GM23248 (cell line): Measurements from ENCODE around the gene LTO1. TPM values are rescaled to one million over a fixed set of nuclear protein-coding genes. Genes with fewer than 3 reads are reported as not detected.

Experiments
- DNase-seq: peaks from one replicate; pipeline ENCODE4 v3.0.0-alpha.2; 2015
- H2AFZ ChIP-seq: fragments of 200-600 bp; sonication (generic); 2 replicates; pipeline ENCODE4 v1.6.1; 2016; ENCODE audit warnings: antibody characterized with exemption
- H3F3A ChIP-seq: fragments of 200-600 bp; sonication (generic); 2 replicates; pipeline ENCODE4 v1.6.1; 2016; ENCODE audit warnings: mild to moderate bottlenecking, antibody characterized with exemption, mixed run types; ENCODE audit not compliant: insufficient read depth
- H3K27ac ChIP-seq: fragments of 200-600 bp; sonication (generic); 2 replicates; pipeline ENCODE4 v1.5.1; 2016; ENCODE audit warnings: mild to moderate bottlenecking
- H3K27me3 ChIP-seq: fragments of 200-600 bp; sonication (generic); replicated peaks from 2 replicates; pipeline ENCODE4 v1.6.1; 2016; ENCODE audit warnings: mild to moderate bottlenecking; ENCODE audit not compliant: insufficient read depth
- H3K36me3 ChIP-seq: fragments of 200-600 bp; sonication (generic); 2 replicates; pipeline ENCODE4 v1.6.1; 2016; ENCODE audit warnings: low read depth, mild to moderate bottlenecking
- H3K4me1 ChIP-seq: fragments of 200-600 bp; sonication (generic); 2 replicates; pipeline ENCODE4 v1.6.1; 2016; ENCODE audit warnings: mild to moderate bottlenecking; ENCODE audit not compliant: insufficient read depth
- H3K4me2 ChIP-seq: fragments of 200-600 bp; sonication (generic); one replicate; pipeline ENCODE4 v1.6.1; 2016; ENCODE audit warnings: mild to moderate bottlenecking; ENCODE audit not compliant: unreplicated experiment
- H3K4me3 ChIP-seq: fragments of 200-600 bp; sonication (generic); 2 replicates; pipeline ENCODE4 v1.5.1; 2016; ENCODE audit warnings: mild to moderate bottlenecking
- H3K79me2 ChIP-seq: fragments of 200-600 bp; sonication (generic); 2 replicates; pipeline ENCODE4 v1.6.1; 2016; ENCODE audit warnings: mild to moderate bottlenecking; ENCODE audit not compliant: insufficient read depth
- H3K9ac ChIP-seq: fragments of 200-600 bp; sonication (generic); 2 replicates; pipeline ENCODE4 v1.6.1; 2016; ENCODE audit warnings: mild to moderate bottlenecking
- H3K9me2 ChIP-seq: fragments of 200-600 bp; sonication (generic); 2 replicates; pipeline ENCODE4 v1.6.1; 2016; ENCODE audit warnings: mixed run types, mild to moderate bottlenecking, moderate library complexity; ENCODE audit not compliant: insufficient read depth
- H3K9me3 ChIP-seq: fragments of 200-600 bp; sonication (generic); one replicate; pipeline ENCODE4 v1.6.1; 2017; ENCODE audit warnings: low read depth
- H4K20me1 ChIP-seq: fragments of 200-600 bp; sonication (generic); 2 replicates; pipeline ENCODE4 v1.6.0; 2016; ENCODE audit not compliant: insufficient read depth
- EZH2 ChIP-seq: fragments of 200-600 bp; sonication (generic); IDR thresholded peaks from 2 replicates; pipeline ENCODE4 v1.6.1; 2018; ENCODE audit warnings: antibody characterized with exemption, mild to moderate bottlenecking; ENCODE audit not compliant: insufficient read depth, poor library complexity, severe bottlenecking
- EZH2phosphoT487 ChIP-seq: fragments of 200-600 bp; sonication (generic); IDR thresholded peaks from 2 replicates; pipeline ENCODE4 v1.6.1; 2018; ENCODE audit warnings: antibody characterized with exemption, moderate library complexity, mild to moderate bottlenecking, low read depth; ENCODE audit not compliant: insufficient read depth
- WGBS, 2 experiments: methylation state at CpG; one replicate each; pipeline ENCODE4 v1.1.6; 2015 to 2017; ENCODE audit warnings: low lambda C conversion rate in 2 of 2, low coverage in 1 of 2; ENCODE audit errors: missing lambda C conversion rate in 2 of 2; 5-methylcytosine and 5-hydroxymethylcytosine counted together
- in situ Hi-C: fragments of 300-500 bp; cut with MboI; formaldehyde crosslinking; loops from 2 replicates; pipeline ENCODE4 v1.15.0; 2020
- polyA plus RNA-seq: library from polyadenylated mRNA; unstranded; fragments of >200 nt; fragmentation: Nextera tagmentation; extraction: Ambion mirVana; gene quantifications from 2 replicates; pipeline ENCODE4 v1.2.1, GENCODE V29; 2016
- total RNA-seq: library from RNA; depleted of rRNA; stranded (reverse); fragments of >200 nt; shearing (Covaris generic); gene quantifications from 2 replicates; pipeline ENCODE4 v1.2.3, GENCODE V29; 2014

LTO1 gene
- total and polyA plus RNA-seq, 2 experiments from 2014 or later, result 20.6 to 26.2 TPM

DNA sequence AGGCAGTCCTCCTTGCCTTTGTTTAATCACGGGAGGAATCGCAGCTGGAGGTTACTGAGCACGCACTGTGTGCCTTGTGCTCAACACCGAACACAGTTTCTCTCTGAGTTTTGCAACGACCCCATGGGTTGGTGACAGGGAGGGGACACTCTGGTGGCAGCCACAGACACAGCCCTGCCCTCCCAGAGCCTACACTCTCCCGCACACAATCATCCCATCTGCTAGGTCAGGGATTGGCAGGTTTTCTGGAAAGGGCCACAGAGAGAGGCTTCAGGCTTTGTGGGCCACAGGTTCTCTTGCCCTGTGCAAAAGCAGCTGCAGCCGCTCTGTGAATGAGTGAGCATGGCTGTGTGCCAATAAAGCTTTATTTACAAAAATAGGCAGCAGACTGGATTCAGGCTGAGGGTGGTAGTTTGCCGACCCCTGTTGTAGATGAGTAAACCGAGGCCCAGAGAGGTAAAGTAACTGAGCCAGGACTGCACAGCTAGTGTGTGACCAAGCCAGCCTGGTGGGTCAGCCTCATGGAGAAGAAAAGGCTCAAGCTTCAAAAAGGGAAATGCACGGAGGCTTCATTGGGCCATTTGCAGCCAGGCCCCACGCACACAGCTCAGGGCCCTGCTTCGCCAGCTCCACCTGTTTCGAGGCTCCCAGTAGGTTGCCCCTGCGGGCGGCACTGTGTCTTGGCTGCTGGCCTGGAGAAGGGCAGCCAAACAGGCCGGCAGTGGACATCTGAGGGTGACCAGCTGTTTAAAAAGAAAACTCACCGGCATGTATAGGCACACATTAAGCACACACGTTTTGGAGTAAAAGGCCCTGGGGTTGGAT lies 16.3 kb downstream of the LTO1 start:
- in situ Hi-C loops, result loop anchor here (5.0 kb wide), 1 partner anchor 552 kb away; no protein-coding TSS in a partner anchor
- no peak overlapping the region for H3K27ac ChIP-seq
- no peaks in the 10 kb centered on the region for H3K79me2 ChIP-seq
- no peak overlapping the region for H3K4me3 ChIP-seq
- peaks cover 29% of the 10 kb centered on the region for H3F3A ChIP-seq
- H4K20me1 ChIP-seq, result no peaks in the 10 kb centered on the region
- H3K4me1 ChIP-seq, result no peaks in the 10 kb centered on the region
- H3K36me3 ChIP-seq, result 0 out of 2 replicates have a peak, but pooled peaks cover 6% of the 10 kb centered on the region
- no peak overlapping the region for H3K4me2 ChIP-seq
- H3K9me3 ChIP-seq, result no peaks in the 10 kb centered on the region
- H3K9me2 ChIP-seq, result no peaks in the 10 kb centered on the region
- no peak overlapping the region for H3K9ac ChIP-seq
- DNase-seq, result peak; percentile 27
- H2AFZ ChIP-seq, result no peak overlapping the region
- WGBS, 2 experiments, result 68 to 69% methylated on average over 18 of the region's 18 CpGs
- H3K27me3 ChIP-seq, result no peaks in the 10 kb centered on the region
- TF ChIP-seq EZH2, result no peak
- TF ChIP-seq EZH2phosphoT487, result no peak

DNA sequence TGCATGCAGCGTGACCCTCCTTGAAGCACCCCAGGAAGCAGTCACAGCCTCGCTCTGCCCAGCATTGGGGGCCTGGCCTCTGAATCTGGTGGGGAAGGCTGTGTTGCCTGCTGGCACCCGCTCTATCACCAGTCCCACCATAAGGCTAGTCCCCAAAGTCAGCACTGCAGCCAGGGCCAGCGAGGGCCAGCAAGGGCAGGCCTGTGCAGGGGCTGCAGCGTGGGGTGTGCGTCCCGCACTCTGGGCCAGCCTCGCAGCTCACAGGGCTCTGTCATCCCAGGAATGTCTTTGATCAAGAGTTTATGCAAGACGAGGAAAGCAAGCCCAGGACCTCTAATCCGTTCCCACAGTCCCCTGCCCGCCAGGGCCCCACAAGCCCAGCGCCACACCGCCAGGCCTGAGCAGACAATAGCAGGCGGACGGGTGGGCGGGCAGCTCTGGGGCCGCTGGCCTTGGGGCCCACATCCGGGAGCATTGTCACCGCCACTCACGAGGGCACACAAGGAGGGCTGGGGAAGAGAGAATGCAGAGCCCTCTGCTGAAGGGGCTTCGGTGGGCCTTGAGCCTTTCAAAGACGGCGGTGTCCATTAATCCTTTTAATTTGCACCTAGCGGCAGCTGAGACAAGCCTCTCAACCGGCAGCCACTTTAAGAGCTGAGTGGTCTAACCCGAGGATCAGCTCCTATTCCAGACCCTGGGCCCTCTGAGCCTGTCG lies 17.1 kb downstream of the LTO1 start:
- no peak overlapping the region for H3K9ac ChIP-seq

DNA sequence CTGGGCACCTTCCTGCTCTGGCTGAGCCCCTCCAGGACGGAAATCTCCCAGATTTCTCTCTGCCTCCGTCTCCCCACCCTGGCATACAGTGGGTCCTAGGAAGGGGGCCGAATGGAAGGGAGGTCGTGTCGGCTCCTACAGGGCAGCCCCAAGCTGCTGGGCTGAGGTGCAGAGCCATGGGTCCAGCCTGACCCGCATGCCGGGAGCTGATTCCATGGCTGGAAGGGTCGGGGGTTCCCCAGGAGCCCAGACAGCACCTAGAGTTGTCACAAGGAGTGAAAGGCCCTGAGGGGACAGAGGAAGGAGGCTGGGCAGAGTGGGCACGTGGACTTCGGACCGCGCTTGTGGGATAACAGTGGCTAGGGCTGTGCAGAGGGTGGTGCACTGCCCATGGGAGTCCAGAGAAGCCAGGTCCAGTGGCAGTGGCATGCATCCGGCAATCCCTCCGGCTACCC lies 17.7 kb downstream of the LTO1 start:
- Histone ChIP-seq H3K4me2 (no peak overlapping the region), H4K20me1 (peaks cover 5% of the 10 kb centered on the region; the same call in 1 of the 2 replicates), H3K9ac (no peak overlapping the region), H3K9me3 (no peaks in the 10 kb centered on the region), H3K4me3 (no peak overlapping the region), H3K9me2 (no peaks in the 10 kb centered on the region), H3K4me1 (no peaks in the 10 kb centered on the region), H3K79me2 (no peaks in the 10 kb centered on the region; the same call in 1 of the 2 replicates), H3K27me3 (no peaks in the 10 kb centered on the region), H3K36me3 (peaks cover 20% of the 10 kb centered on the region), H2AFZ (no peak overlapping the region), H3K27ac (no peak overlapping the region), H3F3A (peaks cover 42% of the 10 kb centered on the region)
- TF ChIP-seq EZH2 (no peak), EZH2phosphoT487 (no peak)
- 78 to 86% methylated on average over 10 to 14 of the region's 14 CpGs for WGBS, 2 experiments
- no peak for DNase-seq
- in situ Hi-C loops, result loop anchor here (5.0 kb wide), 1 partner anchor 550 kb away; no protein-coding TSS in a partner anchor

More for the DNA sequence above, 17.1 kb downstream of the LTO1 start:
- peak; percentile 35 for DNase-seq
- Histone ChIP-seq H3K79me2 (no peaks in the 10 kb centered on the region), H3K9me2 (no peaks in the 10 kb centered on the region), H3K36me3 (peaks cover 14% of the 10 kb centered on the region), H3K9me3 (no peaks in the 10 kb centered on the region), H3K27ac (no peak overlapping the region), H3K4me2 (no peak overlapping the region), H3K27me3 (no peaks in the 10 kb centered on the region), H3F3A (peaks cover 37% of the 10 kb centered on the region), H3K4me1 (no peaks in the 10 kb centered on the region), H3K4me3 (no peak overlapping the region), H2AFZ (no peak overlapping the region), H4K20me1 (0 out of 2 replicates have a peak, but pooled peaks cover under 1% of the 10 kb centered on the region)
- in situ Hi-C loops, result loop anchor here (5.0 kb wide), 1 partner anchor 551 kb away; no protein-coding TSS in a partner anchor
- 49 to 55% methylated on average over 27 of the region's 27 CpGs for WGBS, 2 experiments
- TF ChIP-seq EZH2phosphoT487 (no peak), EZH2 (no peak)

DNA sequence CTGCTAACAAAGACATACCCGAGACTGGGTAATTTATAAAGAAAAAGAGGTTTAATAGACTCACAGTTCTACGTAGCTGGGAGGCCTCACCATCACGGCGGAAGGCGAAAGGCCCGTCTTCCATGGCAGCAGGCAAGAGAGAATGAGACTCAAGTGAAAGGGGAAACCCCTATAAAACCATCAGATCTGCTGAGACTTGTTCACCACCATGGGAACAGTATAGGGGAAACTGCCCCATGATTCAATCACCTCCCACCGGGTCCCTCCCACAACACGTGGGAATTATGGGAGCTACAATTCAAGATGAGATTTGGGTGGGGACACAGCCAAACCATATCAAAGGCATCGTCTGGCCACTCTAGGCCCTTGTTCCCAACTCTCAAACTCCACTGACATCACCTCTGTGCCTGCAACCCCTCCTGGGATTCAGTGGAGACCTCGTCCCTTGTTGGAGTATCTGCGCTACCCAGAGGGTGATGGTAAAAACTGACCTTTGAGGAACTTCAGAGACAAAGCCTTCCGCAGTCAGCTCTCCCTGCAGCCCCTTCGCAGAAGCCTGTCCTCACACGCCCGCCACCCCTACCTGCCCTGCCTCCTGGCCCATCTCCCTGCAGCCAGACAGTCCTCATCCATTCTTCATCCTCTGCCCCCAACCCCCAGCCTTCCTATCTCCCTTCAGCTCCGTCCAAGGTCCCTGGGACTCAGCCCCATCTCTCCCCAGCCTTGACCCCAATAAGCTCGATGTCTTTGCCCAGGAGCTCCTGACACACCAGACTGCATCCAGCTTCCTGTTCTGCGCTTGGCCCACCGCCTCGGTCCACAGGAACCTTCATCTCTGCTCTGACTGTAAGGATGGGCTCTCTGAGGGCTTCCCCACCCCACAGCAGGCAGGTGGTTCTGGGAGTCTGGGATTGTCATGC lies 18.4 kb downstream of the LTO1 start:
- in situ Hi-C loops, result loop anchor here (5.0 kb wide), 1 partner anchor 549 kb away; no protein-coding TSS in a partner anchor
- no peaks in the 10 kb centered on the region; the same call in 1 of the 2 replicates for H3K79me2 ChIP-seq
- 81% methylated on average over 15 to 20 of the region's 20 CpGs for WGBS, 2 experiments

More for the DNA sequence above, 18.4 kb downstream of the LTO1 start:
- peak; percentile 27 for DNase-seq
- H3K4me2 ChIP-seq, result no peak overlapping the region
- peaks cover 26% of the 10 kb centered on the region for H3K36me3 ChIP-seq
- H3K27ac ChIP-seq, result no peak overlapping the region
- H3K27me3 ChIP-seq, result no peaks in the 10 kb centered on the region
- TF ChIP-seq EZH2 (no peak), EZH2phosphoT487 (no peak)
- H3K4me3 ChIP-seq, result no peak overlapping the region
- peaks cover 49% of the 10 kb centered on the region for H3F3A ChIP-seq
- H3K4me1 ChIP-seq, result no peaks in the 10 kb centered on the region
- H4K20me1 ChIP-seq, result peaks cover 5% of the 10 kb centered on the region
- no peak overlapping the region for H3K9ac ChIP-seq
- no peaks in the 10 kb centered on the region for H3K9me3 ChIP-seq
- no peaks in the 10 kb centered on the region for H3K9me2 ChIP-seq
- no peak overlapping the region for H2AFZ ChIP-seq
